Measurements from ENCODE around the gene PDE8A.

Gene PDE8A

GRCh38 chr15:85131915-85132314 lies 150.3 kb downstream of the PDE8A start:
- Mint-ChIP-seq H3K36me3 (ENCODE audit: low read depth) (peaks cover 53% of the 10 kb centered on the region), H3K27me3 (no peaks in the 10 kb centered on the region), H3K4me1 (no peaks in the 10 kb centered on the region), H3K9me3 (no peaks in the 10 kb centered on the region), H3K27ac (no peak overlapping the region), H3K4me3 (no peak overlapping the region)
- DNase-seq (no peak), ATAC-seq (no peak)

- no peaks in the 10 kb centered on the region for H3K4me1 Mint-ChIP-seq
- no peak for DNase-seq
- ATAC-seq, result no peak
- no peak overlapping the region for H3K4me3 Mint-ChIP-seq
- no peak overlapping the region for H3K27ac Mint-ChIP-seq
- no peaks in the 10 kb centered on the region for H3K27me3 Mint-ChIP-seq
- peaks cover 41% of the 10 kb centered on the region for H3K36me3 Mint-ChIP-seq (ENCODE audit: low read depth)
- no peaks in the 10 kb centered on the region for H3K9me3 Mint-ChIP-seq
Measured at GRCh38 chr15:85133709-85134108, 152.1 kb downstream of the PDE8A start.

DNA sequence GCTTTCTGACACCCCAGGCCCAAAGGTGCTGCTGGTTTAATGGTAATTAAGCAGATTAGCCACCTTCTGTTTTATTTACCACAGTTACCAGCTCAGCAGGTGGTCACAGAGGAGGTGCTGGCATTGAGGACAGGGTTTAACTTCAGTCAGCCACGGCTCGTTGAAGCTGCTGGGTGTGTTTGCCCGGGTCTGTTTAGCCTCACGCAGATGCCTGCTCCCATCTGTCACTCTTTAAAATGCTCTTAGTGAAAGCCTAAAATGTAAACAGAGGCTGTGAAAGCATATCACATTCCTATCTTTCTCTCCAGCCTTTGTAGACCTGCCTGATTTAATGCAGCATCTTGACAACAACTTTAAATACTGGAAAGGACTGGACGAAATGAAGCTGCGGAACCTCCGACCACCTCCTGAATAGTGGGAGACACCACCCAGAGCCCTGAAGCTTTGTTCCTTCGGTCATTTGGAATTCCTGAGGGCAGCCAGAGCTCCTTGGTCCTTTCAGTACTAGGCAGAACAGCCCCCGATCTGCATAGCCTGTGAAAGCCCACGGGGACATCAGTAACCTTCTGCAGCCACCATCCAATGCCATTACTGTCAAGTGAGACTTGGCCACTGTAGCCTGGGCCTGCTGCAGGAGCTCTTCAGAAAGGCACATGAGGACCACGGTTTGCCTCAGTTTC lies 156.0 kb downstream of the PDE8A start:
- Mint-ChIP-seq H3K9me3 (no peaks in the 10 kb centered on the region), H3K4me3 (no peak overlapping the region), H3K4me1 (peaks cover 8% of the 10 kb centered on the region), H3K36me3 (ENCODE audit: low read depth) (peaks cover 17% of the 10 kb centered on the region), H3K27ac (no peak overlapping the region), H3K27me3 (no peaks in the 10 kb centered on the region)
- DNase-seq (no peak), ATAC-seq (no peak)

DNA sequence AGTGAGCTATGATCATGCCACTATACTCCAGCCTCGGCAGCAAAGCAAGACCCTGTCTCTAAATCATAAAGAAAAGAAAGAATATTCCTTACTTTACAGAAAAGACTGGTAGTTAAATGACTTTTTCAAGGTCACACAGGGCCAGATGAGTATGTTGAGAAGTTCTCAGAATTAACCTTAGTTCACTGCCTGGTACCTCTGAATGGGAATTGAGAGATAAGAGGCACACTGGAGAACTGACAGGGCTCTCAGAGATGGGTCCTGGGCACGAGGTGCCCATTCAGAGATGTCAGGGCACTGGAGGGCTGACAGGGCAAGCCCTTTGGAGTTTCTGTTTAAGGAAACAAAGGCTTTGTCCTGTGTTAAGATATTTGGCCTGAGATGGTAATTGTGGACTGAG lies 157.7 kb downstream of the PDE8A start:
- Mint-ChIP-seq H3K27me3 (no peaks in the 10 kb centered on the region), H3K27ac (no peak overlapping the region), H3K36me3 (ENCODE audit: low read depth) (peaks cover 12% of the 10 kb centered on the region), H3K9me3 (no peaks in the 10 kb centered on the region), H3K4me3 (no peak overlapping the region), H3K4me1 (peaks cover 8% of the 10 kb centered on the region)
- DNase-seq (no peak), ATAC-seq (no peak)

DNA sequence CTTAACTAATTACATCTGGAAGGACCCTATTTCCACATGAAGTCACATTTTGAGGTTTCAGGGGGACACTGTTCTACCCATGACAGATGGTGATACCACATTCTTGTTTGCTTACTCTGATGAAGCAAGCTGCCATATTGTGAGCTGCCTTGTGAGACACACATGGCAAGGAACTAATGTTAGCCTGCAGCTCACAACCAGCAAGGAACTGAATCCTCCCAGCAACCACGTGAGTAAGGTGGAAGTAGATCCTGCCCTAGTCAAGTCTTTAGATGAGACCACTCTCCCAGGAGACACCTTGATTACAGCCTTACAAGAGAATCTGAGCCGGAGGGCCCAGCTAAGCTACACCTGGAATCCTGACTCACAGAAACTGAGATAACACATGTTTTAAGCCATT lies 160.1 kb downstream of the PDE8A start:
- peaks cover 8% of the 10 kb centered on the region for H3K4me1 Mint-ChIP-seq
- no peak for ATAC-seq
- H3K27ac Mint-ChIP-seq, result no peak overlapping the region
- no peak overlapping the region for H3K4me3 Mint-ChIP-seq
- H3K9me3 Mint-ChIP-seq, result no peaks in the 10 kb centered on the region
- H3K27me3 Mint-ChIP-seq, result no peaks in the 10 kb centered on the region
- H3K36me3 Mint-ChIP-seq (ENCODE audit: low read depth), result peaks cover 9% of the 10 kb centered on the region
- no peak for DNase-seq

GRCh38 chr15:85142312-85142711 lies 160.7 kb downstream of the PDE8A start:
- Mint-ChIP-seq H3K27ac (no peak overlapping the region), H3K27me3 (no peaks in the 10 kb centered on the region), H3K4me3 (no peak overlapping the region), H3K4me1 (peaks cover 8% of the 10 kb centered on the region), H3K9me3 (no peaks in the 10 kb centered on the region), H3K36me3 (ENCODE audit: low read depth) (peaks cover 9% of the 10 kb centered on the region)
- ATAC-seq, result peak; percentile 54
- DNase-seq, result no peak

DNA sequence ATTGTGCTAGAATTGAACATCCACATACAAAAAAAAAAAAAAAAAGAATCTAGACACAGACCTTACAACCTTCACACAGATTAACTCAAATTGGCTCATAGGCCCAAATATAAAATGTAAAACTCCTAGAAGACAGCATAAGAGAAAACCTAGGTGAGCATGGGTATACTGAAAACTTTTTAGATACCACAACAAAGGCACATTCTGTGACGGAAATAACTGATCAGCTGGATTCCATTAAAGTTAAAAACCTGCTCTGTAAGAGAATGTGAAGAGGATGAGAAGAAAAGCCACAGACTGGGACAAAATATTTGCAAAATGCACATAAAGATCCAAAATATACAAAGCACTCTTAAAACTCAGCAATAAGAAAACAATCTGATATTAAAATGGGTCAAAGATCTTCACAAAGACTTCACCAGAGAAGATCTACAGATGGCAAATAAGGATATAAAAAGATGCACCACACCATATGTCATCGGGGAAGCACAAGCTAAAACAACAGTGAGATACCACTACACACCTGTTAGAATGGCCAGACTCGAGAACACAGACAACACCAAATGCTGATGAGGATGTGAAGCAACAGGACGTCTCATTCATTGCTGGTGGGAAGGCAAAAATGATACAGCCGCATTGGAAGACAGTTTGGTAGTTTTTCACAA lies 167.9 kb downstream of the PDE8A start:
- Mint-ChIP-seq H3K36me3 (ENCODE audit: low read depth) (peaks cover 2% of the 10 kb centered on the region), H3K4me3 (no peak overlapping the region), H3K27me3 (peaks cover 4% of the 10 kb centered on the region), H3K4me1 (peaks cover 17% of the 10 kb centered on the region), H3K27ac (no peak overlapping the region), H3K9me3 (peaks cover 9% of the 10 kb centered on the region)
- no peak for DNase-seq
- no peak for ATAC-seq

DNA sequence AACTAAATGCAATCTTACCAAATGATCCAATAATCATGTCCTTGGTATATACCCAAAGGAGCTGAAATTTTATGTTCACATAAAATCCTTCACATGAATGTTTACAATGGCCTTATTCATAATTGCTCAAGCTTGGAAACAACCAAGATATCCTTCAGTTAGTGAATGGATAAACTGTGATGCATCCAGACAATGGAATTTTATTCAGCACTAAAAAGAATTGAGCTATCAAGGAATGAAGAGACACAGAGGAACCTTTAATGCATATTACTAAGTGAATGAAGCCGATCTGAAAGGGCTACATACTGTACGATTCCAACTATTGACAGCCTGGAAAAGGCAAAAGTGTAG lies 168.4 kb downstream of the PDE8A start:
- Mint-ChIP-seq H3K4me1 (peaks cover 17% of the 10 kb centered on the region), H3K36me3 (ENCODE audit: low read depth) (peaks cover 2% of the 10 kb centered on the region), H3K4me3 (no peak overlapping the region), H3K27me3 (peaks cover 4% of the 10 kb centered on the region), H3K27ac (no peak overlapping the region), H3K9me3 (peaks cover 9% of the 10 kb centered on the region)
- DNase-seq (no peak), ATAC-seq (no peak)

- DNase-seq, result no peak
- no peak overlapping the region for H3K27ac Mint-ChIP-seq
- H3K4me3 Mint-ChIP-seq, result no peak overlapping the region
- H3K36me3 Mint-ChIP-seq (ENCODE audit: low read depth), result peaks cover 2% of the 10 kb centered on the region
- H3K4me1 Mint-ChIP-seq, result peaks cover 17% of the 10 kb centered on the region
- peaks cover 9% of the 10 kb centered on the region for H3K9me3 Mint-ChIP-seq
- H3K27me3 Mint-ChIP-seq, result peaks cover 4% of the 10 kb centered on the region
- ATAC-seq, result no peak
Measured at GRCh38 chr15:85151145-85151544, 169.5 kb downstream of the PDE8A start.

DNA sequence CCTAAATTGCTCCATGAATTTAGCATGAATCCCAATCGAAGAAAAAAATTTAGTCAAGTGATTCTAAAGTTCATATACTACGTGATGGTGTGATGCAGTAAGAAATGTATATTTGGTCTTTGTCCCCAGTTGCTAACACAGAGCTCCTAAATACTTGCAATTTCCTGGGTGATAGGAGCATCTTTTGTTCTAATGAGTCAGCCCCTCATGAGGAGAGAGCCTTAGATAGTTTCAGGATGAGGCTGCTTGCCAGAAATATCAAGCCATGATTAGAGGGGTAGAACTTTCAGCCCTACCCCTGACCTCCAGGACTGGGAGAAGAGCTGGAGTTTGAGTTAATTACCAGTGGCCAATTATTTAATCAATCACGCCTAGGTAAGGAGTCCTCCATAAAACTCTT lies 170.2 kb downstream of the PDE8A start:
- Mint-ChIP-seq H3K27ac (no peak overlapping the region), H3K36me3 (ENCODE audit: low read depth) (peaks cover 2% of the 10 kb centered on the region), H3K9me3 (peaks cover 9% of the 10 kb centered on the region), H3K27me3 (peaks cover 4% of the 10 kb centered on the region), H3K4me3 (no peak overlapping the region), H3K4me1 (peaks cover 17% of the 10 kb centered on the region)
- DNase-seq (no peak), ATAC-seq (no peak)

GRCh38 chr15:85154061-85154460 lies 172.4 kb downstream of the PDE8A start:
- Mint-ChIP-seq H3K27me3 (peaks cover 4% of the 10 kb centered on the region), H3K27ac (no peak overlapping the region), H3K4me1 (peaks cover 14% of the 10 kb centered on the region), H3K4me3 (no peak overlapping the region), H3K36me3 (ENCODE audit: low read depth) (peaks cover 2% of the 10 kb centered on the region), H3K9me3 (peaks cover 9% of the 10 kb centered on the region)
- ATAC-seq (no peak), DNase-seq (no peak)

DNA sequence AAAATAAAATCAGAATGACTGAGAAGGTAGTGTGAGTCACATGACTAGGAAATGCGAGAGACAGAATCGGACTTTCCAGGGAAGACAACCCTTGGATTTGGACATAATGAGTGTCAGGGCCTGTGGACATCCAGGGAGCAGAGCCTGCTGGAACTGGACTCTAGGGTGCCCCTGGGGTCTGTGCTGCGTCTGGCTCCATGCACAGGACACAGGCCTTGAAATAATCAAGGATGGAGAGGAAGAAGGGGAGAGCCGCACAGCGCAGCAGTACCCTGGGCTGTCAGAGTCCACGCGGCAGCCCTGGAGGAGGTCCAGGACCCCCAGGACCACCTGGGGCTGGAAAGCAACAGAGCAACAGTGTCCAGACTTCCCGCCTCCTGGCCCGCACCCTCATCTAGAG lies 173.7 kb downstream of the PDE8A start:
- no peak overlapping the region for H3K27ac Mint-ChIP-seq
- peaks cover 2% of the 10 kb centered on the region for H3K36me3 Mint-ChIP-seq (ENCODE audit: low read depth)
- H3K4me1 Mint-ChIP-seq, result peaks cover 7% of the 10 kb centered on the region
- no peak overlapping the region for H3K4me3 Mint-ChIP-seq
- no peak for DNase-seq
- H3K9me3 Mint-ChIP-seq, result peaks cover 9% of the 10 kb centered on the region
- peaks cover 4% of the 10 kb centered on the region for H3K27me3 Mint-ChIP-seq
- ATAC-seq, result no peak

DNA sequence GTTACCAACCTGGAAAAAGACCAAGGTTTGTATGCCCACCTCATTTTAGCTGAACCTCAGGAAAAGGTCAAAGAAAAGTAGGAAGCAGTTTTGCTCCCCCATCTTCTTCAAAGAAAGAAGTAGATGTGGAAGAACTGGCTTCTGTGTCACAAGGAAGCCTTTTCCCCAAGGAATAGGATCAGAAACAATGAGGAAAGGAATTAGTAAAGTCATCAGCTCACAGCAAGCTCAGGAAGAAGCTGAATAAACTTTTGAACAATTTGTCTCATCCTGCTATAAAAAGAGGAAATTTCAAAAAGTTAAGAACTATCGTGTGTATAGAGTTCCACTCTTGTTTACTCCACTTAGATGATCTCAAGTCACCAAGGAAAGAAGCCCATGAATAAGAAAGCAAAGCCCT lies 174.2 kb downstream of the PDE8A start:
- no peak for DNase-seq

DNA sequence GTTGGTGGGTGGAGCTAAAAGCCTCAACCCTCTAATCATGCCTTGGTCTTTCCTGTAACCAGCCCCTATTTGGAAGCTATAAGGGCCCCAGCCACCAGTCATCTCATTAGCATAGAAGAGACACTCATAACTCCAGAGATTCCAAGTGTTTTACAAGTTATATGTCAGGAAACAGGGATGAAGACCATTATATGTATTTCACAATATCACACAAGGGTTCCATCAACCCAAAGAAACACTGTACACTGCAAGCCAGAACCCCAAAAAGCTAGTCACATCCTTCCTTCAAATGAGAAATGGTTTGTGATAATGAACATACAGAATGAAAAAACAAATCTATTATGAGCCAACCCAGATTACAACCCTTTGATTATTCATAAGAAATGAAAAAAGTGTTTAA lies 175.7 kb downstream of the PDE8A start:
- H3K27ac Mint-ChIP-seq, result no peak overlapping the region

More for the DNA sequence above, 174.2 kb downstream of the PDE8A start:
- no peak overlapping the region for H3K27ac Mint-ChIP-seq
- peaks cover 4% of the 10 kb centered on the region for H3K27me3 Mint-ChIP-seq
- H3K4me1 Mint-ChIP-seq, result peaks cover 7% of the 10 kb centered on the region
- no peak for ATAC-seq
- peaks cover 2% of the 10 kb centered on the region for H3K36me3 Mint-ChIP-seq (ENCODE audit: low read depth)
- no peak overlapping the region for H3K4me3 Mint-ChIP-seq
- peaks cover 9% of the 10 kb centered on the region for H3K9me3 Mint-ChIP-seq

DNA sequence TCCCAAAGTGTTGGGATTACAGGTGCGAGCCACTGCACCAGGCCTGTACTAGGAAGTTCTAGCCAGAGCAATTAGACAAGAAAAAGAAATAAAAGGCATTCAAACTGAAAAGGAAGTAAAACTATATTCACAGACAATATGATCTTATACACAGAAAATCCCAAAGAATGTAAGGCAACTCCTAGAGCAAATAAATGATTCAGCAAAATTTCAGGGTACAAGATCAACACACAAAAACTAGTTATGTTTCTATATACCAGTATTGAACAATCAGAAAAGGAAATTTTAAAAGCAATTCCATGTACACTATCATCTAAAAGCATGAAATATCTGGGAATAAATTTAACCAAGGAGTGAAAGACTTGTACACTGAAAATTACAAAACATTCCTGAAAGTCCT lies 180.6 kb downstream of the PDE8A start:
- Mint-ChIP-seq H3K27me3 (peaks cover 12% of the 10 kb centered on the region), H3K4me3 (no peak overlapping the region), H3K4me1 (no peaks in the 10 kb centered on the region), H3K9me3 (peaks cover 5% of the 10 kb centered on the region), H3K36me3 (ENCODE audit: low read depth) (no peaks in the 10 kb centered on the region), H3K27ac (no peak overlapping the region)
- DNase-seq (no peak), ATAC-seq (no peak)

More for the DNA sequence above, 175.7 kb downstream of the PDE8A start:
- H3K4me1 Mint-ChIP-seq, result peaks cover 7% of the 10 kb centered on the region
- H3K36me3 Mint-ChIP-seq (ENCODE audit: low read depth), result peaks cover 2% of the 10 kb centered on the region
- no peak overlapping the region for H3K4me3 Mint-ChIP-seq
- DNase-seq (no peak), ATAC-seq (no peak)
- H3K9me3 Mint-ChIP-seq, result peaks cover 9% of the 10 kb centered on the region
- peaks cover 4% of the 10 kb centered on the region for H3K27me3 Mint-ChIP-seq

All from activated naive CD8-positive, alpha-beta T cell treated with anti-CD3 and anti-CD28 coated beads, Interleukin-2, amount 50 U/mL, for 24 hours (primary cell).